GM10266 (cell line): ENCODE data around the gene EHD4.

Experiments
- DNase-seq: peaks from one replicate; pipeline ENCODE4 v3.0.0; 2012; ENCODE audit errors: extremely low spot score
- CTCF ChIP-seq: IDR thresholded peaks from 2 replicates; pipeline ENCODE4 v1.5.1; 2012; ENCODE audit warnings: mild to moderate bottlenecking, low read depth; ENCODE audit not compliant: control insufficient read depth, insufficient read depth; ENCODE audit errors: missing control alignments

EHD4 gene

GRCh38 chr15:41935566-41936020 is 36.8 kb downstream of the EHD4 start:
- DNase-seq: peak; percentile 38
- TF ChIP-seq CTCF: no peak

GRCh38 chr15:41934843-41935242 is 37.5 kb downstream of the EHD4 start:
- no peak for TF ChIP-seq CTCF

DNA sequence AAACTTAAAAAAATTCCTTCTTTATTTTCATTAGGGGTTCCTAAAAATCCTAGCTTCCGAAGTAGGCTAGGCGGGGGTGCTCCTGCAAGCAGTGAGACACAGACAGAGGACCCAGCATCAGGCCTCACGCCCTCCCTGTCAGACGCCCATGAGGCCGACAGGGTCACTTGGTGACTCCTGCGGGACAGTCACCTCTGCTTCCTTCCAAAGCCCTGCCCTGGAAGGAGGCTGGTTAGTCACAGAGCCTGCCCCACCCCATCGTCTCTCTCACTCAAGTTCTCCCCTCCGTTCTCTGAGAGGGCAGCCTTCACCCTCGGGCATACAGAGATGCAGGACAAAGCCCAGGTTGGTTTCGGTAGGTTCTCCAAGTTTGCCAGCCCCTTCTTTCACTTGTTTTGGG is 38.6 kb downstream of the EHD4 start:
- no peak for DNase-seq
- no peak for TF ChIP-seq CTCF

More at GRCh38 chr15:41934843-41935242, 37.5 kb downstream of the EHD4 start:
- DNase-seq: peak; percentile 47

- no peak for DNase-seq
- no peak for TF ChIP-seq CTCF
Measured at GRCh38 chr15:41933326-41933725, 39.0 kb downstream of the EHD4 start.

GRCh38 chr15:41932511-41933289 is 39.7 kb downstream of the EHD4 start:
- no peak for DNase-seq
- TF ChIP-seq CTCF: no peak

- TF ChIP-seq CTCF: no peak
- DNase-seq: no peak
Measured at GRCh38 chr15:41932101-41932500, 40.3 kb downstream of the EHD4 start.

GRCh38 chr15:41930867-41931222 is 41.5 kb downstream of the EHD4 start:
- TF ChIP-seq CTCF: no peak
- no peak for DNase-seq
